Measurements from ENCODE around the gene TLR10.

TLR10 gene

GRCh38 chr4:38728631-38729141 lies 54.1 kb downstream of the TLR10 start:
- no peak for TF ChIP-seq CTCF (conservative IDR thresholded peaks at IDR 0.05; ENCODE audit: low read depth)
- ChIA-PET CTCF (interaction anchor here (0.6 to 2.0 kb wide), 6 partner anchors 30 to 551 kb away, joined by 3 to 15 read pairs (median 4); no protein-coding TSS in a partner anchor), POLR2A (ENCODE audit: low non-redundant PET) (no interaction called here)
- no peak for DNase-seq (ENCODE audit: low spot score)
- peak overlapping the region; percentile 30 for H3K27ac ChIP-seq

GRCh38 chr4:38724475-38724808 lies 58.3 kb downstream of the TLR10 start:
- H3K27ac ChIP-seq: no peak overlapping the region
- no peak for TF ChIP-seq CTCF (conservative IDR thresholded peaks at IDR 0.05; ENCODE audit: low read depth)
- ChIA-PET CTCF (interaction anchor here (0.6 kb wide), 1 partner anchor 137 kb away, joined by 3 read pairs; no protein-coding TSS in a partner anchor), POLR2A (ENCODE audit: low non-redundant PET) (no interaction called here)
- no peak for DNase-seq (ENCODE audit: low spot score)

- TF ChIP-seq CTCF (conservative IDR thresholded peaks at IDR 0.05; ENCODE audit: low read depth): no peak
- ChIA-PET CTCF (interaction anchor here (0.5 to 0.6 kb wide), 2 partner anchors 137 to 544 kb away, joined by 3 read pairs; no protein-coding TSS in a partner anchor), POLR2A (ENCODE audit: low non-redundant PET) (no interaction called here)
- no peak overlapping the region for H3K27ac ChIP-seq
- DNase-seq (ENCODE audit: low spot score): no peak
Observed at GRCh38 chr4:38723726-38724474, 58.9 kb downstream of the TLR10 start.

- CTCF ChIA-PET: interaction anchor here (0.5 to 1.0 kb wide), 2 partner anchors 15 to 543 kb away, joined by 3 read pairs; no protein-coding TSS in a partner anchor
- no peak for DNase-seq (ENCODE audit: low spot score)
- H3K27ac ChIP-seq: no peak overlapping the region
- no peak for TF ChIP-seq CTCF (conservative IDR thresholded peaks at IDR 0.05; ENCODE audit: low read depth)
- POLR2A ChIA-PET (ENCODE audit: low non-redundant PET): no interaction called here
Observed at GRCh38 chr4:38723114-38723513, 59.7 kb downstream of the TLR10 start.
